ENCODE data around the gene GGNBP2. TPM values are rescaled to one million over a fixed set of nuclear protein-coding genes. Genes with fewer than 3 reads are reported as not detected.

Gene GGNBP2
- total and polyA plus RNA-seq, 2 of the 8 experiments (the other 6 are each of a cell fraction or from before 2014, with no cell fraction given) = 29.2 to 35.8 TPM

GRCh38 chr17:36614933-36615332 lies 70.2 kb downstream of the GGNBP2 start:
- H4K5ac ChIP-seq (ENCODE audit: insufficient read length, low read depth, low read length) = no peak overlapping the region
- no peak overlapping the region for H2BK12ac ChIP-seq (ENCODE audit: low read depth, low read length)
- no peak overlapping the region for H3K18ac ChIP-seq (ENCODE audit: extremely low read depth, low read length)
- no peaks in the 10 kb centered on the region for H3K23me2 ChIP-seq (ENCODE audit: low read depth, low read length)
- H4K20me1 ChIP-seq (replicated peaks in 1 of 2; ENCODE audit: control insufficient read depth in 1 of 2, insufficient read depth in 2 of 2, low read length in 2 of 2) = no peaks in the 10 kb centered on the region
- H3K4me1 ChIP-seq (replicated peaks in 1 of 4; ENCODE audit: control insufficient read depth in 3 of 4, insufficient read depth in 4 of 4, low read length in 3 of 4) = peaks cover 9 to 20% (median 16%) of the 10 kb centered on the region in 4 experiments
- H2BK5ac ChIP-seq (ENCODE audit: low read depth, low read length) = no peak overlapping the region
- H4K8ac ChIP-seq (ENCODE audit: extremely low read depth, insufficient read depth, low read length) = no peak overlapping the region
- 67% methylated on average over 5 of the region's 5 CpGs; no CpG with 5 or more reads in 1 of the 2 experiments for WGBS, 2 experiments (ENCODE audit: extremely low coverage in 1 of 2, insufficient coverage in 1 of 2, insufficient read length in 1 of 2, insufficient replicate concordance in 2 of 2, low coverage in 1 of 2, low lambda C conversion rate in 2 of 2, missing lambda C conversion rate in 1 of 2)
- POLR2A ChIA-PET (ENCODE audit: partially characterized antibody) = interaction anchor here (6.3 kb wide), 1 partner anchor 14 kb away, joined by 50 read pairs; the partner anchor contains the start of gene MRM1
- H3K4ac ChIP-seq (replicated peaks; ENCODE audit: insufficient read length, low read depth, low read length) = no peak overlapping the region
- no peaks in the 10 kb centered on the region for H3K9me3 ChIP-seq (ENCODE audit: insufficient read depth in 2 of 2, low read depth in 1 of 2, low read length in 1 of 2)
- H4K91ac ChIP-seq (replicated peaks; ENCODE audit: insufficient read length, low read length) = no peak overlapping the region
- no peak overlapping the region for H2AK5ac ChIP-seq (ENCODE audit: low read depth, low read length)
- H3K36me3 ChIP-seq (ENCODE audit: control insufficient read depth in 2 of 4, insufficient read depth in 4 of 4, low read length in 3 of 4) = no peaks in the 10 kb centered on the region
- H3K79me2 ChIP-seq (ENCODE audit: control insufficient read depth in 1 of 2, insufficient read depth in 2 of 2, low read length in 2 of 2) = no peaks in the 10 kb centered on the region
- no peak overlapping the region for H3K23ac ChIP-seq (ENCODE audit: insufficient read length)
- H3K4me3 ChIP-seq (ENCODE audit: extremely low read depth in 1 of 4, insufficient read depth in 2 of 4, low read depth in 3 of 4, low read length in 4 of 4) = no peak overlapping the region
- no peak overlapping the region for H3K56ac ChIP-seq (replicated peaks; ENCODE audit: insufficient read length, low read depth, low read length)
- H3K14ac ChIP-seq (ENCODE audit: insufficient read length) = no peak overlapping the region
- H3K79me1 ChIP-seq (ENCODE audit: low read depth, low read length) = no peaks in the 10 kb centered on the region; the same call in 1 of the 2 replicates
- CTCF ChIA-PET (ENCODE audit: partially characterized antibody) = interaction anchor here (0.6 to 9.9 kb wide), 10 partner anchors 12 to 433 kb away, joined by 3 to 122 read pairs (median 4); partner anchors contain the start of gene MRM1
- H2AFZ ChIP-seq (ENCODE audit: low read length) = no peak overlapping the region
- no peak overlapping the region for H2BK15ac ChIP-seq (ENCODE audit: low read length)
- H3K27ac ChIP-seq (ENCODE audit: low read depth, low read length) = no peak overlapping the region
- DNase-seq (ENCODE audit: low read depth in 1 of 2, low spot score in 2 of 2) = no peak
- TF ChIP-seq TAF1 (IDR thresholded peaks at IDR 0.05; ENCODE audit: low read depth, low read length) (no peak), MAX (IDR thresholded peaks at IDR 0.05) (0 out of 2 replicates have a peak, but pooled peaks have one; percentile 23)
- H3K27me3 ChIP-seq (replicated peaks in 1 of 4; ENCODE audit: control insufficient read depth in 3 of 4, extremely low read depth in 1 of 4, insufficient read depth in 3 of 4, low read length in 3 of 4) = no peaks in the 10 kb centered on the region
- no peak overlapping the region for H3K9ac ChIP-seq (replicated peaks in 1 of 4; ENCODE audit: extremely low read depth in 1 of 4, low read depth in 3 of 4, low read length in 3 of 4)
- no peak for FAIRE-seq
- no peak overlapping the region for H2BK120ac ChIP-seq (replicated peaks; ENCODE audit: low read depth, low read length)
- no peak overlapping the region for H3K4me2 ChIP-seq (ENCODE audit: insufficient read depth in 1 of 2, low read depth in 2 of 2, low read length in 2 of 2)
- H2BK20ac ChIP-seq (ENCODE audit: low read length) = peak overlapping the region; percentile 72; the same call in 1 of the 2 replicates
